GM12878 (cell line): Measurements from ENCODE around the gene DARS1. TPM values are rescaled to one million over a fixed set of nuclear protein-coding genes. Genes with fewer than 3 reads are reported as not detected.
A peak's percentile ranks its signal among the peaks of the same experiment; 100 is the strongest.

Experiments used
- ATAC-seq: fragments of 200-7000 bp; cut with Tn5 transposase; 3 replicates; pipeline ENCODE4 v1.9.1; 2020; ENCODE audit warnings: mild to moderate bottlenecking, moderate library complexity
- BruUV-seq: library from RNA; stranded (reverse); fragments of 400-500 nt; replicated peaks from 2 replicates; lab custom pipeline; 2021; lab: Mats Ljungman, UMichigan
- CTCF ChIA-PET: fragments of 300-600 bp; sonication (Branson Sonifier 250); formaldehyde crosslinking; extraction: SDS; loops from one replicate; lab custom pipeline; 2021; ENCODE audit warnings: inconsistent platforms; lab: Yijun Ruan, JAX
- POLR2A ChIA-PET: fragments of 350-600 bp; formaldehyde crosslinking; extraction: SDS; loops from one replicate; lab custom pipeline; 2021; ENCODE audit warnings: inconsistent platforms; lab: Charles Lee
- RAD21 ChIA-PET: fragments of 300-600 bp; sonication (Branson Sonifier 250); formaldehyde crosslinking; loops from one replicate; lab custom pipeline; 2023; ENCODE audit warnings: antibody characterized with exemption; ENCODE audit not compliant: unreplicated experiment; lab: Charles Lee
- SMC1A ChIA-PET: fragments of 300-600 bp; sonication (Branson Sonifier 250); formaldehyde crosslinking; loops from one replicate; lab custom pipeline; 2023; ENCODE audit not compliant: unreplicated experiment, uncharacterized antibody; lab: Charles Lee
- DNase-seq: peaks from one replicate; pipeline ENCODE4 v3.0.0-alpha.2; 2011; ENCODE audit warnings: low read depth, low spot score
- FAIRE-seq: peaks from 3 replicates; lab custom pipeline; 2011; peaks lifted over from hg19 to GRCh38; lab: Jason Lieb, UNC
- H2AFZ ChIP-seq: 2 replicates; pipeline ENCODE4 v1.6.0; 2011; ENCODE audit warnings: low read depth, low read length, control low read depth; ENCODE audit not compliant: control insufficient read depth
- H3K27ac ChIP-seq: 2 replicates; pipeline ENCODE4 v1.5.1; 2011; ENCODE audit warnings: control low read depth; ENCODE audit not compliant: control insufficient read depth, insufficient read depth
- H3K27me3 ChIP-seq, 2 experiments: replicated peaks in 1 of 2; 2 replicates each; pipeline versions ENCODE4 v1.6.0 to v1.6.1; 2011; ENCODE audit warnings: low read length in 1 of 2; ENCODE audit not compliant: control insufficient read depth in 2 of 2, insufficient read depth in 2 of 2
- H3K36me3 ChIP-seq, 2 experiments: 2 replicates each; pipeline ENCODE4 v1.5.1; 2011; ENCODE audit warnings: low read length in 1 of 2; ENCODE audit not compliant: control insufficient read depth in 2 of 2, insufficient read depth in 2 of 2
- H3K4me1 ChIP-seq: 2 replicates; pipeline ENCODE4 v1.6.1; 2011; ENCODE audit warnings: mild to moderate bottlenecking, low read length, moderate library complexity, mixed read lengths; ENCODE audit not compliant: control insufficient read depth, insufficient read depth
- H3K4me2 ChIP-seq: 2 replicates; pipeline ENCODE4 v1.6.0; 2011; ENCODE audit warnings: control low read depth; ENCODE audit not compliant: control insufficient read depth, insufficient read depth
- H3K4me3 ChIP-seq: fragments of 200-600 bp; sonication (generic); 2 replicates; pipeline ENCODE4 v1.5.1; 2016
- H3K79me2 ChIP-seq: 2 replicates; pipeline ENCODE4 v1.6.0; 2011; ENCODE audit warnings: low read length; ENCODE audit not compliant: control insufficient read depth, insufficient read depth
- H3K9ac ChIP-seq: 2 replicates; pipeline ENCODE4 v1.8.0; 2011; ENCODE audit warnings: low read length, control low read depth, mixed read lengths; ENCODE audit not compliant: control insufficient read depth, insufficient read depth
- H3K9me3 ChIP-seq: replicated peaks from 3 replicates; pipeline ENCODE4 v1.5.1; 2011; ENCODE audit warnings: mild to moderate bottlenecking, low read length; ENCODE audit not compliant: control insufficient read depth, insufficient read depth
- H4K20me1 ChIP-seq: 2 replicates; pipeline ENCODE4 v1.6.0; 2011; ENCODE audit not compliant: control insufficient read depth, insufficient read depth
- BRCA1 ChIP-seq: IDR thresholded peaks from 2 replicates; pipeline ENCODE4 v1.6.1; 2011; ENCODE audit warnings: low read depth, low read length, improper control_type of control experiment
- CHD1 ChIP-seq: IDR thresholded peaks from 2 replicates; pipeline ENCODE4 v1.6.1; 2012; ENCODE audit warnings: low read depth, low read length, improper control_type of control experiment
- EP300 ChIP-seq, 2 experiments: fragments of 150-350 bp in 1 of 2; IDR thresholded peaks; 2 replicates each; pipeline ENCODE4 v1.6.1; 2011 to 2012; ENCODE audit warnings: low read depth in 2 of 2, low read length in 2 of 2, borderline replicate concordance in 1 of 2, improper control_type of control experiment in 1 of 2, inconsistent platforms in 1 of 2; ENCODE audit not compliant: control insufficient read depth in 1 of 2
- HDAC2 ChIP-seq: fragments of 200-600 bp; sonication (generic); IDR thresholded peaks from 2 replicates; pipeline ENCODE4 v1.6.1; 2017
- IKZF1 ChIP-seq: fragments of 450-650 bp; conservative IDR thresholded peaks from 2 replicates; pipeline ENCODE4 v1.6.1; 2017; ENCODE audit warnings: antibody characterized with exemption, mild to moderate bottlenecking
- JUND ChIP-seq: IDR thresholded peaks from 2 replicates; pipeline ENCODE4 v1.6.1; 2012; ENCODE audit warnings: low read depth, mild to moderate bottlenecking, low read length, improper control_type of control experiment, moderate library complexity
- NFYA ChIP-seq: IDR thresholded peaks from 2 replicates; pipeline ENCODE4 v1.6.1; 2011; ENCODE audit warnings: low read depth, mild to moderate bottlenecking, low read length, improper control_type of control experiment, borderline replicate concordance
- PBX3 ChIP-seq: IDR thresholded peaks from 2 replicates; pipeline ENCODE4 v1.6.1; 2011; ENCODE audit warnings: mild to moderate bottlenecking, low read depth, low read length, moderate library complexity; ENCODE audit not compliant: insufficient replicate concordance
- REST ChIP-seq: IDR thresholded peaks from 2 replicates; pipeline ENCODE4 v1.6.1; 2012; ENCODE audit warnings: mild to moderate bottlenecking, low read depth, low read length
- SIX5 ChIP-seq: IDR thresholded peaks from 2 replicates; pipeline ENCODE4 v1.6.1; 2011; ENCODE audit warnings: mild to moderate bottlenecking, low read depth, low read length, moderate library complexity; ENCODE audit not compliant: severe bottlenecking
- SREBF2 ChIP-seq: IDR thresholded peaks from 2 replicates; pipeline ENCODE4 v1.6.1; 2012; ENCODE audit warnings: mild to moderate bottlenecking, low read length
- YBX1 ChIP-seq: fragments of 450-650 bp; IDR thresholded peaks from 2 replicates; pipeline ENCODE4 v1.6.1; 2016; ENCODE audit warnings: antibody characterized with exemption
- WGBS: methylation state at CpG from one replicate; pipeline ENCODE4 v1.1.6; 2016; ENCODE audit warnings: low lambda C conversion rate; ENCODE audit not compliant: insufficient replicate concordance, insufficient coverage; ENCODE audit errors: missing lambda C conversion rate; 5-methylcytosine and 5-hydroxymethylcytosine counted together
- in situ Hi-C: fragments of 300-500 bp; cut with MboI; formaldehyde crosslinking; loops from 9 replicates; pipeline ENCODE4 v1.14.3; 2018; ENCODE audit warnings: mixed read lengths
- intact Hi-C: fragments of 100-400 bp; cut with micrococcal nuclease; formaldehyde crosslinking; loops from one replicate; pipeline ENCODE4 v1.14.2; 2022; ENCODE audit not compliant: unreplicated experiment
- polyA plus RNA-seq, 11 experiments: library from polyadenylated mRNA; depleted of rRNA in 4 of 11; unstranded in 6 of 11; stranded (reverse) in 5 of 11; fragments of >200 nt; fragmentation: Nextera tagmentation in 4 of 11; fragmentation: Illumina TruSeq in 1 of 11; extraction: Ambion mirVana in 4 of 11; extraction: Trizol in 1 of 11; gene quantifications; 1 replicate in 1 of 11; 2 replicates in 10 of 11; pipeline versions ENCODE4 v1.2.1 to v1.2.3, GENCODE V29; 2011 to 2016; ENCODE audit warnings: inconsistent platforms in 2 of 11, missing spikeins in 2 of 11, low read depth in 1 of 11
- total RNA-seq, 4 experiments: library from RNA; depleted of rRNA in 3 of 4; stranded (reverse); fragments of >200 nt in 3 of 4; fragmentation: Illumina TruSeq in 1 of 4; extraction: Trizol in 1 of 4; gene quantifications; 2 replicates each; pipeline versions ENCODE4 v1.2.1 to v1.2.3, GENCODE V29; 2013 to 2021
- TF ChIP-seq, protein P1 (sequence below): fragments of 450-650 bp; IDR thresholded peaks from 2 replicates; pipeline ENCODE4 v1.6.1; 2017; ENCODE audit warnings: mild to moderate bottlenecking, moderate library complexity

DARS1 gene
- total and polyA plus RNA-seq, 10 of the 15 experiments (the other 5 are each of a cell fraction or from before 2014, with no cell fraction given), result 91.0 to 387 (median 137) TPM

DNA sequence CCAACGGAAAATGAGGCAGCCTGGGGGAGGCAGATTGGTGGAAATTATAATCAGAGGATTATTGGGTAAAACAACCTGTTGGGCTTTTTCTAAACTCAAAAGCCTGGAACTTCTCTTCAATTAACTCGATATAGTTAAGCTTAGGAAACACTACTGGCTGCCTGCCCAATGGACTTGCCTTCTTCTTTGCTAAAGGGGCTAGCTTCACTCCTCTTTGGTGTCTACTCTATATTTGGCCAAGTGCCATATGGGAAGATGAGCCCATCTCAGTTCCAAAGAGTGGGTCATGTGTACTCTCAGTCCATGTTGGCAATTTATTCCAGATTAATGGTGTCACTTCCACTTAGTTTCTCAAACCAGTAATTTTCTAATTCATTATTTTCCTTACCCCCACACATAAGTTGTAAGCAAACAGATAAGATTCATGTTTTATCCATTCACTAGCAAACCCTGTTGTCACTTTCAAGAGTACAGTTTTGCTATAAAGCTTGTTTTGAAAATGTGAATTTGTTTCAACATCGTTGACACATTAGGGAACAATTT is 34.3 kb downstream of the DARS1 start:
- FAIRE-seq, result peak; percentile 47
- TF ChIP-seq NFYA (no peak), EP300 (IDR thresholded peaks at IDR 0.05; ENCODE audit: borderline replicate concordance in 1 of 2, control insufficient read depth in 1 of 2, low read depth in 2 of 2, low read length in 2 of 2) (no peak), BRCA1 (no peak), SIX5 (no peak), JUND (no peak), CHD1 (no peak), IKZF1 (no peak), HDAC2 (no peak), REST (no peak), YBX1 (no peak), PBX3 (no peak), SREBF2 (no peak)
- TF ChIP-seq, protein P1, sequence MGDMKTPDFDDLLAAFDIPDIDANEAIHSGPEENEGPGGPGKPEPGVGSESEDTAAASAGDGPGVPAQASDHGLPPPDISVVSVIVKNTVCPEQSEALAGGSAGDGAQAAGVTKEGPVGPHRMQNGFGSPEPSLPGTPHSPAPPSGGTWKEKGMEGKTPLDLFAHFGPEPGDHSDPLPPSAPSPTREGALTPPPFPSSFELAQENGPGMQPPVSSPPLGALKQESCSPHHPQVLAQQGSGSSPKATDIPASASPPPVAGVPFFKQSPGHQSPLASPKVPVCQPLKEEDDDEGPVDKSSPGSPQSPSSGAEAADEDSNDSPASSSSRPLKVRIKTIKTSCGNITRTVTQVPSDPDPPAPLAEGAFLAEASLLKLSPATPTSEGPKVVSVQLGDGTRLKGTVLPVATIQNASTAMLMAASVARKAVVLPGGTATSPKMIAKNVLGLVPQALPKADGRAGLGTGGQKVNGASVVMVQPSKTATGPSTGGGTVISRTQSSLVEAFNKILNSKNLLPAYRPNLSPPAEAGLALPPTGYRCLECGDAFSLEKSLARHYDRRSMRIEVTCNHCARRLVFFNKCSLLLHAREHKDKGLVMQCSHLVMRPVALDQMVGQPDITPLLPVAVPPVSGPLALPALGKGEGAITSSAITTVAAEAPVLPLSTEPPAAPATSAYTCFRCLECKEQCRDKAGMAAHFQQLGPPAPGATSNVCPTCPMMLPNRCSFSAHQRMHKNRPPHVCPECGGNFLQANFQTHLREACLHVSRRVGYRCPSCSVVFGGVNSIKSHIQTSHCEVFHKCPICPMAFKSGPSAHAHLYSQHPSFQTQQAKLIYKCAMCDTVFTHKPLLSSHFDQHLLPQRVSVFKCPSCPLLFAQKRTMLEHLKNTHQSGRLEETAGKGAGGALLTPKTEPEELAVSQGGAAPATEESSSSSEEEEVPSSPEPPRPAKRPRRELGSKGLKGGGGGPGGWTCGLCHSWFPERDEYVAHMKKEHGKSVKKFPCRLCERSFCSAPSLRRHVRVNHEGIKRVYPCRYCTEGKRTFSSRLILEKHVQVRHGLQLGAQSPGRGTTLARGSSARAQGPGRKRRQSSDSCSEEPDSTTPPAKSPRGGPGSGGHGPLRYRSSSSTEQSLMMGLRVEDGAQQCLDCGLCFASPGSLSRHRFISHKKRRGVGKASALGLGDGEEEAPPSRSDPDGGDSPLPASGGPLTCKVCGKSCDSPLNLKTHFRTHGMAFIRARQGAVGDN, result no peak

More for the DNA sequence above, 34.3 kb downstream of the DARS1 start:
- ChIA-PET RAD21 (interaction anchor here (1.5 to 1.9 kb wide), 3 partner anchors 9 to 21 kb away, joined by 4 to 7 read pairs (median 5); no protein-coding TSS in a partner anchor), CTCF (interaction anchor here (1.0 to 2.9 kb wide), 3 partner anchors 12 to 28 kb away, joined by 3 to 8 read pairs (median 5); no protein-coding TSS in a partner anchor), SMC1A (interaction anchor here (0.6 to 2.8 kb wide), 7 partner anchors 9 to 102 kb away, joined by 3 to 14 read pairs (median 9); no protein-coding TSS in a partner anchor), POLR2A (interaction anchor here (1.1 to 1.9 kb wide), 4 partner anchors 8 to 171 kb away, joined by 3 to 4 read pairs (median 4); no protein-coding TSS in a partner anchor)
- H3K4me3 ChIP-seq, result no peak overlapping the region
- DNase-seq, result no peak
- H2AFZ ChIP-seq, result no peak overlapping the region
- no peak overlapping the region for H3K9ac ChIP-seq
- no peak for ATAC-seq
- no peak overlapping the region for H3K4me2 ChIP-seq
- no peak overlapping the region for H3K27ac ChIP-seq
- 54% methylated on average over 3 of the region's 3 CpGs for WGBS
- intact Hi-C loops, result no loop called here
- H3K36me3 ChIP-seq, result peaks cover 0 to 11% of the 10 kb centered on the region in 2 experiments; a peak in 2 of 4 replicates
- H3K79me2 ChIP-seq, result peaks cover 7% of the 10 kb centered on the region
- H3K27me3 ChIP-seq, result no peaks in the 10 kb centered on the region
- BruUV-seq, result no TSS peak
- H4K20me1 ChIP-seq, result no peaks in the 10 kb centered on the region; the same call in 1 of the 2 replicates
- no peaks in the 10 kb centered on the region for H3K9me3 ChIP-seq
- in situ Hi-C loops, result no loop called here
- peaks cover 3% of the 10 kb centered on the region for H3K4me1 ChIP-seq
